T-helper 2 cell (primary cell): Measurements from ENCODE around the gene RAB1A.

Experiments used
- DNase-seq, 5 experiments: peaks; one replicate each; pipeline versions ENCODE4 v3.0.0 to v3.0.0-alpha.2; 2012 to 2022

RAB1A gene

GRCh38 chr2:65057391-65058052 lies 72.4 kb downstream of the RAB1A start:
- DNase-seq = peak in 4 of 5 experiments; percentile 35 to 94 (median 56)

GRCh38 chr2:65057054-65057375 lies 72.9 kb downstream of the RAB1A start:
- DNase-seq = no peak

GRCh38 chr2:65056215-65057053 lies 73.5 kb downstream of the RAB1A start, which contains the start of gene CEP68:
Gene CEP68 (plus strand): TSS chr2:65056416. CDS start chr2:65069445, 13,029 bp downstream.
- peak; percentile 90 to 98 (median 95) for DNase-seq

GRCh38 chr2:65055422-65056214 lies 74.3 kb downstream of the RAB1A start:
- peak in 3 of 5 experiments; percentile 40 to 61 (median 42) for DNase-seq

GRCh38 chr2:65054749-65055421 lies 75.0 kb downstream of the RAB1A start:
- DNase-seq = no peak

GRCh38 chr2:65053199-65053598 lies 76.7 kb downstream of the RAB1A start:
- peak in 2 of 5 experiments; percentile 27 to 94 for DNase-seq

- DNase-seq = no peak
Measured at GRCh38 chr2:65050931-65051330, 79.0 kb downstream of the RAB1A start.

- no peak for DNase-seq
Measured at GRCh38 chr2:65049010-65049639, 80.8 kb downstream of the RAB1A start.

GRCh38 chr2:65046633-65047407 lies 83.1 kb downstream of the RAB1A start:
- no peak for DNase-seq

GRCh38 chr2:65045651-65046050 lies 84.3 kb downstream of the RAB1A start:
- no peak for DNase-seq

GRCh38 chr2:65044097-65044735 lies 85.7 kb downstream of the RAB1A start:
- DNase-seq = peak in 1 of 5 experiments; percentile 20

GRCh38 chr2:65043001-65043400 lies 86.9 kb downstream of the RAB1A start:
- no peak for DNase-seq

GRCh38 chr2:65040400-65041261 lies 89.3 kb downstream of the RAB1A start:
- DNase-seq = peak; percentile 41 to 77 (median 59)

- DNase-seq = no peak
Measured at GRCh38 chr2:65039640-65040039, 90.3 kb downstream of the RAB1A start.

- DNase-seq = no peak
Measured at GRCh38 chr2:65037178-65037577, 92.7 kb downstream of the RAB1A start.
